NCI-H748 treated with DMSO at 0.1 percent for 48 hours (cell line): ENCODE results near the gene PPM1L.
"Not testable (repeated sequence)": the region's sequence is repeated elsewhere in the genome, so short reads cannot be mapped to it uniquely, and the experiment has no call there.

Experiments used
- DNase-seq: peaks from one replicate; lab custom pipeline; 2025; lab: John Stamatoyannopoulos, UW

The PPM1L gene

GRCh38 chr3:160987982-160988964 is 232.2 kb downstream of the PPM1L start:
- DNase-seq, result no peak

- no peak for DNase-seq
These were observed 234.4 kb downstream of the PPM1L start for GRCh38 chr3:160990446-160990845.

GRCh38 chr3:160992712-160993111 is 236.7 kb downstream of the PPM1L start:
- DNase-seq, result no peak

GRCh38 chr3:160996811-160997210 is 240.8 kb downstream of the PPM1L start:
- DNase-seq, result no peak

GRCh38 chr3:160998581-160998980 is 242.6 kb downstream of the PPM1L start:
- no peak for DNase-seq

- DNase-seq, result no peak
These were observed 243.2 kb downstream of the PPM1L start for GRCh38 chr3:160999274-160999673.

GRCh38 chr3:161008086-161008485 is 252.1 kb downstream of the PPM1L start:
- DNase-seq, result no peak

- not testable (repeated sequence) for DNase-seq
These were observed 254.1 kb downstream of the PPM1L start for GRCh38 chr3:161010151-161010550.

- DNase-seq, result no peak
These were observed 259.1 kb downstream of the PPM1L start for GRCh38 chr3:161014843-161015749.

GRCh38 chr3:161016417-161017313 is 260.6 kb downstream of the PPM1L start:
- DNase-seq, result no peak

GRCh38 chr3:161017971-161018370 is 261.9 kb downstream of the PPM1L start:
- no peak for DNase-seq

GRCh38 chr3:161020256-161020655 is 264.2 kb downstream of the PPM1L start:
- DNase-seq, result no peak

GRCh38 chr3:161025911-161026310 is 269.9 kb downstream of the PPM1L start:
- no peak for DNase-seq

- no peak for DNase-seq
These were observed 270.8 kb downstream of the PPM1L start for GRCh38 chr3:161026612-161027510.

GRCh38 chr3:161028555-161029153 is 272.6 kb downstream of the PPM1L start:
- DNase-seq, result no peak

- no peak for DNase-seq
These were observed 275.1 kb downstream of the PPM1L start for GRCh38 chr3:161031134-161031533.

- not testable (repeated sequence) for DNase-seq
These were observed 279.0 kb downstream of the PPM1L start for GRCh38 chr3:161034913-161035550.

GRCh38 chr3:161035711-161036110 is 279.7 kb downstream of the PPM1L start:
- DNase-seq, result no peak

- DNase-seq, result no peak
These were observed 282.7 kb downstream of the PPM1L start for GRCh38 chr3:161038725-161039124.
